ENCODE results near the gene CPSF4L. TPM values are rescaled to one million over a fixed set of nuclear protein-coding genes. Genes with fewer than 3 reads are reported as not detected.

CPSF4L gene
- total and polyA plus RNA-seq, 2 of the 13 experiments (the other 11 are each of a cell fraction or from before 2014, with no cell fraction given) = 0.73 to 1.6 TPM

DNA sequence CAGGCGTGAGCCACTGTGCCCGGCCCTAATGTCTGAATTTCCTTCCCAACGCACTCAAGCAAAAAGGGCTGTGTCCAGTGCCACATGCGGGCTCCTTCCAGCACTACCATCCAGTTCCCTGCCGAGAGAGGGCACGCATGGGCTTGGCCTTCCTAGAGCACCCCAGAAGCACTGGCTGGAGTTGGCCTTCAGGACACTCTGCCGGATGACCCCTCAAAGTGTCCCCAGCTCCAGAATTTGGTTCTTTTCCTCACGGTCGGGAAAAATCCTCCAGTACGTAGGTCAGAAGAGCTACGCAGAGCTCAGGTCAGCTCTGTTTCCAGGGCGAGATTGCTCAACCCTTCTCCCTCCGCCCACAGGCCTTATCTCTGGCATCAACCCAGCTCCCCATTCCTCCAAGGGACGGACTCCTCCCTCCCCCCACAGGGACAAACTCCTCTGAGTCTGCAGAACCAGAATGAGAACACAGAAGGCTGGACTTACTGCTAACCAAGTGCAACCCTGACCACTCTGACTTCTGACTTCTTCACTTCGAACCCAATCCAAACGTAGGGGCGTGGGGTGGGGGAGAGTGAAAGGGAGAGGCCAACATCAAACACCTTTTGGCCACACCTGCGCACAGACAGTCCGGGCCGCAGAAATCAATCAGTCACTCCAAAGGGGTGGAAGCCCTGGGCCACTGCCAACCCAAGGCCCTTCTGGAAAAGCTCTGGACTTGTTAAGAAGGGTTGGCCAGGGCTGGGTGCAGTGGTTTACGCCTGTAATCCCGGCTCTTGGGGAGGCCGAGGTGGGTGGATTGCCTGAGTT is 46.5 kb upstream of the CPSF4L start (continued):
- TF ChIP-seq SRSF9 (IDR thresholded peaks at IDR 0.05; ENCODE audit: borderline replicate concordance, insufficient read depth, low read depth, low read length, poor library complexity, severe bottlenecking) (no peak), ZNF496 (CRISPR knock-in tag; IDR thresholded peaks at IDR 0.05; ENCODE audit: insufficient replicate concordance) (no peak), ZNF432 (CRISPR knock-in tag; IDR thresholded peaks at IDR 0.05; ENCODE audit: borderline replicate concordance) (no peak), ZNF451 (CRISPR knock-in tag; IDR thresholded peaks at IDR 0.05) (no peak; the same call in 1 of the 2 replicates), ZNF136 (CRISPR knock-in tag; IDR thresholded peaks at IDR 0.05; ENCODE audit: low read depth) (0 out of 2 replicates have a peak, but pooled peaks have one; percentile 22), ARNT (IDR thresholded peaks at IDR 0.05) (no peak), LCORL (IDR thresholded peaks at IDR 0.05) (no peak), LCORL (CRISPR knock-in tag; IDR thresholded peaks at IDR 0.05) (peak; percentile 89; the same call in 1 of the 2 replicates), KLF6 (CRISPR knock-in tag; IDR thresholded peaks at IDR 0.05) (peak; percentile 31; the same call in 1 of the 2 replicates), ZNF260 (CRISPR knock-in tag; IDR thresholded peaks at IDR 0.05; ENCODE audit: borderline replicate concordance, low read depth) (no peak), RFXANK (CRISPR knock-in tag; IDR thresholded peaks at IDR 0.05) (no peak), ZNF777 (CRISPR knock-in tag; IDR thresholded peaks at IDR 0.05) (peak; percentile 45; the same call in 1 of the 2 replicates), NFYC (CRISPR knock-in tag; IDR thresholded peaks at IDR 0.05) (0 out of 2 replicates have a peak, but pooled peaks have one; percentile 34), TAF1 (CRISPR knock-in tag; IDR thresholded peaks at IDR 0.05) (peak; percentile 54), MBNL3 (CRISPR knock-in tag; conservative IDR thresholded peaks at IDR 0.05) (no peak), NR3C1 (CRISPR knock-in tag; IDR thresholded peaks at IDR 0.05) (no peak), ZNF616 (CRISPR knock-in tag; IDR thresholded peaks at IDR 0.05; ENCODE audit: low read depth) (no peak)
- TF ChIP-seq, protein P1, sequence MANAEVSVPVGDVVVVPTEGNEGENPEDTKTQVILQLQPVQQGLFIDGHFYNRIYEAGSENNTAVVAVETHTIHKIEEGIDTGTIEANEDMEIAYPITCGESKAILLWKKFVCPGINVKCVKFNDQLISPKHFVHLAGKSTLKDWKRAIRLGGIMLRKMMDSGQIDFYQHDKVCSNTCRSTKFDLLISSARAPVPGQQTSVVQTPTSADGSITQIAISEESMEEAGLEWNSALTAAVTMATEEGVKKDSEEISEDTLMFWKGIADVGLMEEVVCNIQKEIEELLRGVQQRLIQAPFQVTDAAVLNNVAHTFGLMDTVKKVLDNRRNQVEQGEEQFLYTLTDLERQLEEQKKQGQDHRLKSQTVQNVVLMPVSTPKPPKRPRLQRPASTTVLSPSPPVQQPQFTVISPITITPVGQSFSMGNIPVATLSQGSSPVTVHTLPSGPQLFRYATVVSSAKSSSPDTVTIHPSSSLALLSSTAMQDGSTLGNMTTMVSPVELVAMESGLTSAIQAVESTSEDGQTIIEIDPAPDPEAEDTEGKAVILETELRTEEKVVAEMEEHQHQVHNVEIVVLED (CRISPR knock-in tag; IDR thresholded peaks at IDR 0.05; ENCODE audit: borderline replicate concordance) = peak; percentile 62; the same call in 1 of the 2 replicates
- TF ChIP-seq, protein P2, sequence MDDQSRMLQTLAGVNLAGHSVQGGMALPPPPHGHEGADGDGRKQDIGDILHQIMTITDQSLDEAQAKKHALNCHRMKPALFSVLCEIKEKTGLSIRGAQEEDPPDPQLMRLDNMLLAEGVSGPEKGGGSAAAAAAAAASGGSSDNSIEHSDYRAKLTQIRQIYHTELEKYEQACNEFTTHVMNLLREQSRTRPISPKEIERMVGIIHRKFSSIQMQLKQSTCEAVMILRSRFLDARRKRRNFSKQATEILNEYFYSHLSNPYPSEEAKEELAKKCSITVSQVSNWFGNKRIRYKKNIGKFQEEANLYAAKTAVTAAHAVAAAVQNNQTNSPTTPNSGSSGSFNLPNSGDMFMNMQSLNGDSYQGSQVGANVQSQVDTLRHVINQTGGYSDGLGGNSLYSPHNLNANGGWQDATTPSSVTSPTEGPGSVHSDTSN (CRISPR knock-in tag; IDR thresholded peaks at IDR 0.05; ENCODE audit: borderline replicate concordance) = no peak
- TF ChIP-seq, protein P3, sequence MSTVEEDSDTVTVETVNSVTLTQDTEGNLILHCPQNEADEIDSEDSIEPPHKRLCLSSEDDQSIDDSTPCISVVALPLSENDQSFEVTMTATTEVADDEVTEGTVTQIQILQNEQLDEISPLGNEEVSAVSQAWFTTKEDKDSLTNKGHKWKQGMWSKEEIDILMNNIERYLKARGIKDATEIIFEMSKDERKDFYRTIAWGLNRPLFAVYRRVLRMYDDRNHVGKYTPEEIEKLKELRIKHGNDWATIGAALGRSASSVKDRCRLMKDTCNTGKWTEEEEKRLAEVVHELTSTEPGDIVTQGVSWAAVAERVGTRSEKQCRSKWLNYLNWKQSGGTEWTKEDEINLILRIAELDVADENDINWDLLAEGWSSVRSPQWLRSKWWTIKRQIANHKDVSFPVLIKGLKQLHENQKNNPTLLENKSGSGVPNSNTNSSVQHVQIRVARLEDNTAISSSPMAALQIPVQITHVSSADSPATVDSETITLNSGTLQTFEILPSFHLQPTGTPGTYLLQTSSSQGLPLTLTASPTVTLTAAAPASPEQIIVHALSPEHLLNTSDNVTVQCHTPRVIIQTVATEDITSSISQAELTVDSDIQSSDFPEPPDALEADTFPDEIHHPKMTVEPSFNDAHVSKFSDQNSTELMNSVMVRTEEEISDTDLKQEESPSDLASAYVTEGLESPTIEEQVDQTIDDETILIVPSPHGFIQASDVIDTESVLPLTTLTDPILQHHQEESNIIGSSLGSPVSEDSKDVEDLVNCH (CRISPR knock-in tag; IDR thresholded peaks at IDR 0.05) = no peak
- TF ChIP-seq, protein P4, sequence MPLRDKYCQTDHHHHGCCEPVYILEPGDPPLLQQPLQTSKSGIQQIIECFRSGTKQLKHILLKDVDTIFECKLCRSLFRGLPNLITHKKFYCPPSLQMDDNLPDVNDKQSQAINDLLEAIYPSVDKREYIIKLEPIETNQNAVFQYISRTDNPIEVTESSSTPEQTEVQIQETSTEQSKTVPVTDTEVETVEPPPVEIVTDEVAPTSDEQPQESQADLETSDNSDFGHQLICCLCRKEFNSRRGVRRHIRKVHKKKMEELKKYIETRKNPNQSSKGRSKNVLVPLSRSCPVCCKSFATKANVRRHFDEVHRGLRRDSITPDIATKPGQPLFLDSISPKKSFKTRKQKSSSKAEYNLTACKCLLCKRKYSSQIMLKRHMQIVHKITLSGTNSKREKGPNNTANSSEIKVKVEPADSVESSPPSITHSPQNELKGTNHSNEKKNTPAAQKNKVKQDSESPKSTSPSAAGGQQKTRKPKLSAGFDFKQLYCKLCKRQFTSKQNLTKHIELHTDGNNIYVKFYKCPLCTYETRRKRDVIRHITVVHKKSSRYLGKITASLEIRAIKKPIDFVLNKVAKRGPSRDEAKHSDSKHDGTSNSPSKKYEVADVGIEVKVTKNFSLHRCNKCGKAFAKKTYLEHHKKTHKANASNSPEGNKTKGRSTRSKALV (CRISPR knock-in tag; IDR thresholded peaks at IDR 0.05) = no peak; the same call in 1 of the 2 replicates

All from HepG2 (cell line).